CD4-positive, CD25-positive, alpha-beta regulatory T cell (primary cell): Measurements from ENCODE around the gene FBH1. TPM values are rescaled to one million over a fixed set of nuclear protein-coding genes. Genes with fewer than 3 reads are reported as not detected.
A peak's percentile ranks its signal among the peaks of the same experiment; 100 is the strongest.

ENCODE experiments used
- ATAC-seq, 2 donors: fragments of 150-1000 bp; cut with Tn5 transposase; one replicate each; pipeline ENCODE4 v1.10.0; 2021; ENCODE audit warnings: low read depth in 2 of 2, moderate number of reproducible peaks in 2 of 2, moderate library complexity in 1 of 2
- DNase-seq, 3 donors: peaks; one replicate each; pipeline versions ENCODE4 v3.0.0 to v3.0.0-alpha.2; 2012 to 2022; ENCODE audit warnings: mixed read lengths in 1 of 3
- H3K27ac ChIP-seq: one replicate; pipeline ENCODE4 v1.7.0; 2013; ENCODE audit warnings: mild to moderate bottlenecking, low read length; ENCODE audit not compliant: insufficient read depth, poor library complexity, severe bottlenecking
- H3K27me3 ChIP-seq: one replicate; pipeline ENCODE4 v1.7.0; 2013; ENCODE audit warnings: low read length; ENCODE audit not compliant: control insufficient read depth, insufficient read depth
- H3K36me3 ChIP-seq: one replicate; pipeline ENCODE4 v1.7.0; 2013; ENCODE audit warnings: mild to moderate bottlenecking, low read length, moderate library complexity; ENCODE audit not compliant: control insufficient read depth, insufficient read depth
- H3K4me1 ChIP-seq: 2 replicates; pipeline ENCODE4 v1.7.0; 2013; ENCODE audit warnings: mild to moderate bottlenecking, low read length; ENCODE audit not compliant: insufficient read depth, control insufficient read depth, poor library complexity, severe bottlenecking
- H3K4me3 ChIP-seq: one replicate; pipeline ENCODE4 v1.7.0; 2013; ENCODE audit warnings: low read depth, mild to moderate bottlenecking, low read length, moderate library complexity
- H3K9me3 ChIP-seq, 2 experiments: 1 replicate in 1 of 2; 2 replicates in 1 of 2; pipeline ENCODE4 v1.7.0; 2013; ENCODE audit warnings: low read length in 2 of 2, mild to moderate bottlenecking in 1 of 2, moderate library complexity in 1 of 2; ENCODE audit not compliant: control insufficient read depth in 2 of 2
- H3K27ac Mint-ChIP-seq, 3 donors: one replicate each; pipeline ENCODE4 v1.8.0; 2020 to 2022; ENCODE audit warnings: mild to moderate bottlenecking in 3 of 3, mixed read lengths in 3 of 3, moderate library complexity in 2 of 3
- H3K27me3 Mint-ChIP-seq: one replicate; pipeline ENCODE4 v1.8.0; 2022; ENCODE audit warnings: mild to moderate bottlenecking, mixed read lengths
- H3K36me3 Mint-ChIP-seq: one replicate; pipeline ENCODE4 v1.8.0; 2020; ENCODE audit warnings: mixed read lengths
- H3K4me1 Mint-ChIP-seq, 4 donors: one replicate each; pipeline ENCODE4 v1.8.0; 2020 to 2022; ENCODE audit warnings: mixed read lengths in 4 of 4, mild to moderate bottlenecking in 1 of 4
- H3K4me3 Mint-ChIP-seq, 4 donors: one replicate each; pipeline ENCODE4 v1.8.0; 2020 to 2022; ENCODE audit warnings: mild to moderate bottlenecking in 4 of 4, mixed read lengths in 4 of 4, moderate library complexity in 3 of 4
- H3K9me3 Mint-ChIP-seq, 7 donors: one replicate each; pipeline ENCODE4 v1.8.0; 2020 to 2022; ENCODE audit warnings: mixed read lengths in 7 of 7, mild to moderate bottlenecking in 3 of 7, moderate library complexity in 2 of 7
- polyA plus RNA-seq, 4 donors: library from polyadenylated mRNA; unstranded; fragments of 300-500 nt; fragmentation: Illumina TruSeq; gene quantifications; one replicate each; pipeline ENCODE4 v1.2.3, GENCODE V29; 2021
- total RNA-seq: library from RNA; stranded (reverse); gene quantifications from one replicate; pipeline ENCODE4 v1.2.3, GENCODE V29; 2022

The FBH1 gene
- total and polyA plus RNA-seq, 5 donors from 2014 or later, result 85.3 to 108 (median 102) TPM

- Mint-ChIP-seq H3K27me3 (peaks cover 7% of the 10 kb centered on the region), H3K4me3 (no peak overlapping the region), H3K9me3 (no peaks in the 10 kb centered on the region), H3K4me1 (peaks cover 0 to 8% (median 2%) of the 10 kb centered on the region in 4 donors), H3K36me3 (no peaks in the 10 kb centered on the region), H3K27ac (peak overlapping the region in 1 of 3 donors; percentile 62)
- no peak overlapping the region for H3K4me3 ChIP-seq
- DNase-seq, result no peak
- H3K36me3 ChIP-seq, result no peaks in the 10 kb centered on the region
- no peaks in the 10 kb centered on the region for H3K9me3 ChIP-seq
- no peak for ATAC-seq
- no peaks in the 10 kb centered on the region for H3K27me3 ChIP-seq
- no peak overlapping the region for H3K27ac ChIP-seq
- H3K4me1 ChIP-seq, result no peaks in the 10 kb centered on the region
These were observed 56.7 kb downstream of the FBH1 start for GRCh38 chr10:5946786-5947185.

- Histone ChIP-seq H3K9me3 (no peaks in the 10 kb centered on the region), H3K4me3 (no peak overlapping the region), H3K36me3 (peaks cover 4% of the 10 kb centered on the region), H3K27ac (no peak overlapping the region), H3K27me3 (no peaks in the 10 kb centered on the region), H3K4me1 (no peaks in the 10 kb centered on the region)
- H3K27me3 Mint-ChIP-seq, result peaks cover 7% of the 10 kb centered on the region
- H3K36me3 Mint-ChIP-seq, result no peaks in the 10 kb centered on the region
- ATAC-seq (no peak), DNase-seq (no peak)
- no peak overlapping the region for H3K4me3 Mint-ChIP-seq
- peaks cover 0 to 8% (median 2%) of the 10 kb centered on the region in 4 donors for H3K4me1 Mint-ChIP-seq
- H3K9me3 Mint-ChIP-seq, result no peaks in the 10 kb centered on the region
- no peak overlapping the region for H3K27ac Mint-ChIP-seq
These were observed 57.6 kb downstream of the FBH1 start for GRCh38 chr10:5947471-5948207.

- H3K27me3 Mint-ChIP-seq, result peaks cover 7% of the 10 kb centered on the region
These were observed 58.2 kb downstream of the FBH1 start for GRCh38 chr10:5948208-5948585.

GRCh38 chr10:5949009-5949759, 59.1 kb downstream of the FBH1 start:
- H3K27ac ChIP-seq, result no peak overlapping the region
- no peak overlapping the region for H3K4me3 ChIP-seq
- Mint-ChIP-seq H3K9me3 (no peaks in the 10 kb centered on the region), H3K27ac (peak overlapping the region in 1 of 3 donors; percentile 68), H3K4me3 (no peak overlapping the region), H3K4me1 (peaks cover 0 to 8% (median 2%) of the 10 kb centered on the region in 4 donors), H3K36me3 (peaks cover 6% of the 10 kb centered on the region), H3K27me3 (no peaks in the 10 kb centered on the region)
- peaks cover 14% of the 10 kb centered on the region for H3K36me3 ChIP-seq
- peak in 1 of 3 donors; percentile 44 for DNase-seq
- H3K9me3 ChIP-seq, result no peaks in the 10 kb centered on the region
- H3K27me3 ChIP-seq, result no peaks in the 10 kb centered on the region
- H3K4me1 ChIP-seq, result no peaks in the 10 kb centered on the region
- peak in 1 of 2 donors; percentile 58 for ATAC-seq

More at GRCh38 chr10:5948208-5948585, 58.2 kb downstream of the FBH1 start:
- H3K9me3 ChIP-seq, result no peaks in the 10 kb centered on the region
- H3K4me3 ChIP-seq, result no peak overlapping the region
- H3K4me1 ChIP-seq, result no peaks in the 10 kb centered on the region
- peaks cover 0 to 8% (median 2%) of the 10 kb centered on the region in 4 donors for H3K4me1 Mint-ChIP-seq
- H3K36me3 ChIP-seq, result peaks cover 10% of the 10 kb centered on the region
- H3K27me3 ChIP-seq, result no peaks in the 10 kb centered on the region
- H3K27ac Mint-ChIP-seq, result no peak overlapping the region
- H3K36me3 Mint-ChIP-seq, result peaks cover 3% of the 10 kb centered on the region
- no peak for DNase-seq
- no peak overlapping the region for H3K27ac ChIP-seq
- no peaks in the 10 kb centered on the region for H3K9me3 Mint-ChIP-seq
- H3K4me3 Mint-ChIP-seq, result no peak overlapping the region
- ATAC-seq, result no peak

- no peak overlapping the region for H3K4me3 Mint-ChIP-seq
- ATAC-seq (no peak), DNase-seq (no peak)
- no peaks in the 10 kb centered on the region for H3K27me3 Mint-ChIP-seq
- H3K4me1 Mint-ChIP-seq, result peaks cover 0 to 3% (median 1%) of the 10 kb centered on the region in 4 donors
- H3K36me3 ChIP-seq, result peaks cover 16% of the 10 kb centered on the region
- peak overlapping the region in 1 of 3 donors; percentile 51 for H3K27ac Mint-ChIP-seq
- no peaks in the 10 kb centered on the region for H3K27me3 ChIP-seq
- H3K4me1 ChIP-seq, result no peaks in the 10 kb centered on the region
- no peaks in the 10 kb centered on the region for H3K9me3 ChIP-seq
- no peak overlapping the region for H3K4me3 ChIP-seq
- H3K9me3 Mint-ChIP-seq, result no peaks in the 10 kb centered on the region
- H3K27ac ChIP-seq, result no peak overlapping the region
- peaks cover 7% of the 10 kb centered on the region for H3K36me3 Mint-ChIP-seq
These were observed 61.2 kb downstream of the FBH1 start for GRCh38 chr10:5951167-5951711.

GRCh38 chr10:5951721-5952407, 61.8 kb downstream of the FBH1 start:
- ATAC-seq (no peak), DNase-seq (no peak)
- Mint-ChIP-seq H3K9me3 (no peaks in the 10 kb centered on the region), H3K4me1 (peaks cover 0 to 3% (median 1%) of the 10 kb centered on the region in 4 donors), H3K27ac (peak overlapping the region in 1 of 3 donors; percentile 78), H3K4me3 (no peak overlapping the region), H3K36me3 (peaks cover 9% of the 10 kb centered on the region), H3K27me3 (no peaks in the 10 kb centered on the region)
- H3K9me3 ChIP-seq, result no peaks in the 10 kb centered on the region
- no peaks in the 10 kb centered on the region for H3K4me1 ChIP-seq
- no peak overlapping the region for H3K27ac ChIP-seq
- peaks cover 21% of the 10 kb centered on the region for H3K36me3 ChIP-seq
- no peaks in the 10 kb centered on the region for H3K27me3 ChIP-seq
- no peak overlapping the region for H3K4me3 ChIP-seq

GRCh38 chr10:5952731-5953385, 62.8 kb downstream of the FBH1 start:
- no peak overlapping the region for H3K4me3 Mint-ChIP-seq
- H3K27ac Mint-ChIP-seq, result peak overlapping the region in 2 of 3 donors; percentile 67 to 73
- peaks cover 22% of the 10 kb centered on the region for H3K36me3 ChIP-seq
- ATAC-seq, result no peak
- peaks cover 10% of the 10 kb centered on the region for H3K36me3 Mint-ChIP-seq
- no peaks in the 10 kb centered on the region for H3K27me3 Mint-ChIP-seq
- H3K4me3 ChIP-seq, result no peak overlapping the region
- H3K9me3 Mint-ChIP-seq, result no peaks in the 10 kb centered on the region
- H3K27me3 ChIP-seq, result no peaks in the 10 kb centered on the region
- DNase-seq, result no peak
- H3K9me3 ChIP-seq, result no peaks in the 10 kb centered on the region
- H3K4me1 Mint-ChIP-seq, result peaks cover 0 to 3% (median 1%) of the 10 kb centered on the region in 4 donors
- H3K4me1 ChIP-seq, result no peaks in the 10 kb centered on the region
- H3K27ac ChIP-seq, result no peak overlapping the region
